ENCODE data around the gene ABLIM3. TPM values are rescaled to one million over a fixed set of nuclear protein-coding genes. Genes with fewer than 3 reads are reported as not detected.

The ABLIM3 gene
- total RNA-seq, 1 donor, result 32.8 TPM

- no peak for TF ChIP-seq CTCF (IDR thresholded peaks at IDR 0.05; ENCODE audit: insufficient read depth, low read depth, low read length)
- DNase-seq (ENCODE audit: low read depth), result no peak
- no peak overlapping the region for H3K4me3 ChIP-seq (ENCODE audit: low read depth, low read length)
Observed at GRCh38 chr5:149147676-149148075, 6.4 kb downstream of the ABLIM3 start.

- DNase-seq (ENCODE audit: low read depth), result no peak
- H3K4me3 ChIP-seq (ENCODE audit: low read depth, low read length), result no peak overlapping the region
- TF ChIP-seq CTCF (IDR thresholded peaks at IDR 0.05; ENCODE audit: insufficient read depth, low read depth, low read length), result no peak
Observed at GRCh38 chr5:149149942-149150341, 8.6 kb downstream of the ABLIM3 start.

- peak; percentile 85 for DNase-seq (ENCODE audit: low read depth)
- H3K4me3 ChIP-seq (ENCODE audit: low read depth, low read length), result no peak overlapping the region
- no peak for TF ChIP-seq CTCF (IDR thresholded peaks at IDR 0.05; ENCODE audit: insufficient read depth, low read depth, low read length)
Observed at GRCh38 chr5:149150457-149150856, 9.2 kb downstream of the ABLIM3 start.

DNA sequence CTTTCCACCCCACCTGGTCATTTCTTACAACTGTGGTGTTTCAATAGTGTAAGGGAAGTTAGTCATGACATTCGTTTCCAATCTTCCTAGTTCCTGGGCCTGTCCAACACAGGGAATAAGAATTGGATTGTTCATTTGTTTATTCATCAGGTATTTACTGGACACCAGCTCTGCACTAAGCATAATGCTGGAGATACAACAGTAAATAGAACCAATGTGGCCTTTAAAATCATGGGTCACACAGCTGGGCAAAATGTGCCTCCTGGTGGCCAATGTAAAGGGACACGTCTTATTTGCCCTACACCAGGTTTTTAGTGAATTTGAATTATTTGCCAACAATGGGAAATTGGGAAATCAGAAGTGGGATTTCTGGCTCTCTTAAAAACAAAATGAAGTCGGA lies 10.4 kb downstream of the ABLIM3 start:
- DNase-seq (ENCODE audit: low read depth), result no peak
- H3K4me3 ChIP-seq (ENCODE audit: low read depth, low read length), result no peak overlapping the region
- peak; percentile 37 for TF ChIP-seq CTCF (IDR thresholded peaks at IDR 0.05; ENCODE audit: insufficient read depth, low read depth, low read length)

GRCh38 chr5:149152317-149152746 lies 11.0 kb downstream of the ABLIM3 start:
- no peak for TF ChIP-seq CTCF (IDR thresholded peaks at IDR 0.05; ENCODE audit: insufficient read depth, low read depth, low read length)
- peak; percentile 48 for DNase-seq (ENCODE audit: low read depth)
- no peak overlapping the region for H3K4me3 ChIP-seq (ENCODE audit: low read depth, low read length)

- no peak for DNase-seq (ENCODE audit: low read depth)
- no peak overlapping the region for H3K4me3 ChIP-seq (ENCODE audit: low read depth, low read length)
- TF ChIP-seq CTCF (IDR thresholded peaks at IDR 0.05; ENCODE audit: insufficient read depth, low read depth, low read length), result no peak
Observed at GRCh38 chr5:149153193-149153750, 12.0 kb downstream of the ABLIM3 start.

All from fibroblast of villous mesenchyme (primary cell).